Large intestine (tissue), 1 donor: Measurements from ENCODE around the gene UBR4. TPM values are rescaled to one million over a fixed set of nuclear protein-coding genes. Genes with fewer than 3 reads are reported as not detected.

Source experiments
- polyA plus RNA-seq: library from polyadenylated mRNA; unstranded; fragments of 120-200 nt; gene quantifications from one replicate; pipeline ENCODE4 v1.2.1, GENCODE V29; 2013

UBR4 gene
- polyA plus RNA-seq, 1 donor = 98.1 TPM

Other genes starting within 250 kb of the UBR4 start
- gene EMC1, start 41.3 kb upstream of the UBR4 start, polyA plus RNA-seq = 33.8 TPM
- gene MRTO4, start 41.5 kb upstream of the UBR4 start, polyA plus RNA-seq = 27.4 TPM
- gene AKR7A3, start 78.5 kb upstream of the UBR4 start, polyA plus RNA-seq = 3.2 TPM
- gene AKR7A2, start 101.9 kb upstream of the UBR4 start, polyA plus RNA-seq = 94.4 TPM
- 21.5 TPM for gene SLC66A1, start 102.1 kb upstream of the UBR4 start, polyA plus RNA-seq